Thoracic aorta (tissue), 2 donors: ENCODE data around the gene GRK3. TPM values are rescaled to one million over a fixed set of nuclear protein-coding genes. Genes with fewer than 3 reads are reported as not detected.

Experiments
- ATAC-seq: fragments of 150-250 bp; one replicate; pipeline ENCODE4 v1.8.0; 2017; ENCODE audit warnings: low read depth; ENCODE audit not compliant: insufficient number of reproducible peaks, low FRiP score
- DNase-seq: peaks from one replicate; pipeline ENCODE4 v3.0.0-alpha.2; 2020; ENCODE audit warnings: low spot score
- H3K27ac ChIP-seq, 2 donors: fragments of 200-600 bp; sonication (generic); 1 replicate in 1 of 2; 2 replicates in 1 of 2; pipeline ENCODE4 v1.5.1; 2016; ENCODE audit warnings: mild to moderate bottlenecking in 2 of 2, moderate library complexity in 2 of 2
- H3K27me3 ChIP-seq: fragments of 200-600 bp; sonication (generic); replicated peaks from 2 replicates; pipeline ENCODE4 v1.6.0; 2016; ENCODE audit warnings: mild to moderate bottlenecking; ENCODE audit not compliant: insufficient read depth
- H3K36me3 ChIP-seq: fragments of 200-600 bp; sonication (generic); one replicate; pipeline ENCODE4 v1.5.1; 2016
- H3K4me1 ChIP-seq, 2 donors: fragments of 200-600 bp; sonication (generic); 1 replicate in 1 of 2; 2 replicates in 1 of 2; pipeline versions ENCODE4 v1.5.1 to v1.6.0; 2016; ENCODE audit warnings: low read depth in 2 of 2, mild to moderate bottlenecking in 1 of 2; ENCODE audit not compliant: control insufficient read depth in 1 of 2
- H3K4me3 ChIP-seq: fragments of 200-600 bp; sonication (generic); 2 replicates; pipeline ENCODE4 v1.5.1; 2016; ENCODE audit warnings: mild to moderate bottlenecking
- H3K9me3 ChIP-seq: fragments of 200-600 bp; sonication (generic); 2 replicates; pipeline ENCODE4 v1.5.1; 2016
- CTCF ChIP-seq: fragments of 200-600 bp; sonication (generic); IDR thresholded peaks from one replicate; pipeline ENCODE4 v1.5.1; 2019; ENCODE audit warnings: antibody characterized with exemption
- total RNA-seq, 2 donors: library from RNA; depleted of rRNA; stranded (reverse); fragments of >200 nt; gene quantifications; one replicate each; pipeline versions ENCODE4 v1.1.0 to v1.2.3, GENCODE V29; 2016

The GRK3 gene
- total RNA-seq, 2 donors from 2014 or later: 4.4 to 4.6 TPM

GRCh38 chr22:25744694-25745093 is 180.2 kb downstream of the GRK3 start:
- H3K9me3 ChIP-seq: no peaks in the 10 kb centered on the region
- H3K27ac ChIP-seq: peak overlapping the region; percentile 34 to 92
- H3K36me3 ChIP-seq: no peaks in the 10 kb centered on the region
- H3K27me3 ChIP-seq: no peaks in the 10 kb centered on the region
- DNase-seq (no peak), ATAC-seq (no peak)
- peak overlapping the region; percentile 26 for H3K4me3 ChIP-seq
- peaks cover 9 to 54% of the 10 kb centered on the region in 2 donors for H3K4me1 ChIP-seq
- no peak for TF ChIP-seq CTCF

DNA sequence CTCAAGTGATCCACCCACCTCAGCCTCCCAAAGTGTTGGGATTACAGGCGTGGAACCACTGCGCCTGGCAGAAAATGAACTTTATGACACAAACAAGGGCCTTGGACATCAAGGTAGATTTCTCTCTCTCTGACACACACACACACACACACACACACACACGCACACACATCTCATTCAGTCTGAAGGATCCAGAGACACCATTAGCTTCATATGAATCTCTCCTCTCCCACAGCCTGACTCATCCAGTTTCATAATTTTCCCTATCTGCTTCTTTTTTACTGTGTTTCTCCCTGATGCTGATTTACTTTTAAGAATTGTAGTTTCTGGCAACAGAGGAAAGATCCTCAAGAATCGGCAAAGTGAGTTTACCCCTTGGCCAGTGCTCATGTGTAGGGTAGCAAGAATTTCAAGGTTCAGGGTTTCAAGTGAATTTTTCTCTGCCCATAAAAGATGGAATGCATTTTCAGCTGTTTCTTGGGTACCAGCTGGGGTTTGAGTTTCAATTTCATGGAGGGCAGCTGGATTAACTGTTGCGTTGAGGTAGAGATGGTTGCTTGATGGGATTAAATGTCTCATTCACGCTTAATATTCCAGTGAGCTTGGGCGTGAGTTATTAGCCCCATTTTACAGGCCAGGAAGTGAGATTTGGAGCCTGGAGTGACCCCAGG is 181.0 kb downstream of the GRK3 start:
- no peaks in the 10 kb centered on the region for H3K27me3 ChIP-seq
- H3K27ac ChIP-seq: peak overlapping the region; percentile 44 to 92
- H3K9me3 ChIP-seq: no peaks in the 10 kb centered on the region
- peak overlapping the region; percentile 26 for H3K4me3 ChIP-seq
- ATAC-seq: no peak
- no peak for TF ChIP-seq CTCF
- peaks cover 13 to 61% of the 10 kb centered on the region in 2 donors for H3K4me1 ChIP-seq
- DNase-seq: no peak
- no peaks in the 10 kb centered on the region for H3K36me3 ChIP-seq

DNA sequence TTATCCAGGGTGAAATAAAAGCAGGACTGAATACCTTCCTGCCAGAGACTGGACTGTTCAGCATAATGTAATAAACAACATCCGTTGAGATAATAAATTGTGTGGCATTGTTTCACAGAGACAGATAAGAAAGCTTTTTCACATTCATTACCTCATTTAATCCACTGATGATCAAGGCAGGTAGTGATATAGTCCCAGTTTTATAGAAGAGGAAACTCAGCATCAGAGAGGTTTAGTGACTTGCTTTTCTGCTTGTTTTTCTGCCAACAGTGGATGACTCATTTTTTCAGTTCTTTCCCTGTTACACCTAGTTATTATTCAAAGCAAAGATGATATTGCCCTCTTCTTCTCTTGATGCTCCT is 181.5 kb downstream of the GRK3 start:
- no peaks in the 10 kb centered on the region for H3K27me3 ChIP-seq
- H3K4me3 ChIP-seq: peak overlapping the region; percentile 24
- DNase-seq (no peak), ATAC-seq (no peak)
- no peaks in the 10 kb centered on the region for H3K9me3 ChIP-seq
- peaks cover 13 to 66% of the 10 kb centered on the region in 2 donors for H3K4me1 ChIP-seq
- H3K36me3 ChIP-seq: no peaks in the 10 kb centered on the region
- H3K27ac ChIP-seq: peak overlapping the region; percentile 90 to 92
- TF ChIP-seq CTCF: no peak

DNA sequence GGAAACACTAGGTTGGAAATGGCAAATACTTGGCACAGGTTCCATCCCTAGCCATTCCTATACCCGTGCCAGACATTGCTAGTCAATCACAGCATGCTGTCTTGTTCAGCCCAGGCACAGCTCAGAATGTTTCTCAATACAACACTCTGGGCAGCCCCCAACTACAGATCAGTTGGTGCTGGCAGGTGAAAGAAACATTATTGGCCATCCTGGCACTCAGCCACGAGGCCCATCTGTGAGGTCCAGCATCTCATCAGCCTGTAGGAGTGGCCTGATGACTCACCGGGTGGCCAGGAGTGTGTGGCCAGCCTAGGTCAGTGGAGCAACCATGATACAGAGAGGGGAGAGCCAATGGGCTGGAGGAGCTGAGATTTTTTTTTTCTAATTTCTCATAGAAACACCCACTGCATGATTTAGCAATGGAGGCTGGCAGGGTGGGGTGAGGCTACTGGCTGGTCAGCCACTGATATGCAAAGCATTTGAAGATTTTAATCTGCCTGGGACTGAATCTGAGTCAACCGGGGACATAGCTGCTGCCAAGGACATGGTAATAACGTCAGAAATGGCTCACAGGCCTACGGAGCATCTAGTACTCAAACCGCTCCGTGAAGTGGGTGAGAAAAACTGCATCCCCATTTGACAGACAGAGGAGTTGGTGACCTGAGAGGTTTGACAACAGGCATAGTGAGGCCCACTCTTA is 182.9 kb downstream of the GRK3 start:
- peak; percentile 92 for ATAC-seq
- DNase-seq: peak; percentile 85
- H3K36me3 ChIP-seq: no peaks in the 10 kb centered on the region
- peak overlapping the region; percentile 91 to 92 for H3K27ac ChIP-seq
- TF ChIP-seq CTCF: no peak
- no peaks in the 10 kb centered on the region for H3K9me3 ChIP-seq
- H3K4me3 ChIP-seq: peak overlapping the region; percentile 51
- H3K4me1 ChIP-seq: peaks cover 13 to 63% of the 10 kb centered on the region in 2 donors
- H3K27me3 ChIP-seq: no peaks in the 10 kb centered on the region

DNA sequence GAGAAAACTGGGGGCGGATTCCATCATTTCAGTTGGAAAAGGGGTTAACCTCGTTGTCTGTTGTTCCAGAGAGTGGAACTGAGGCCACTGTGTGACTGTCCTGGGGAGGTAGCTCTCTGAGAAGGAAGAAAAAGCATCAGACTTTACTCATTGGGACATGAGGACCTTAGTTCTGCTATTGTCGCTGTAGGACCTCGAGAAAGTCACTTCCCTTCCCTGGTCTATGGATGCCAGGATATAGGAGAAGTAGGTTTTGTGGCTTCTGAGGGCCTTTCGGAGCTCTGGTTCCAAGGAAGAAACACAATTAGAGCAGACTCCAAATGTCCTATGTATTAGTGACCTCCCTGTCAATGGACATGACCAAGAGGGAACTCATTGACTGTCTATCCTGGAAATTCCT is 183.7 kb downstream of the GRK3 start:
- no peaks in the 10 kb centered on the region for H3K9me3 ChIP-seq
- DNase-seq (no peak), ATAC-seq (no peak)
- H3K27me3 ChIP-seq: no peaks in the 10 kb centered on the region
- H3K4me1 ChIP-seq: peaks cover 13 to 63% of the 10 kb centered on the region in 2 donors
- no peak for TF ChIP-seq CTCF
- peak overlapping the region; percentile 51 for H3K4me3 ChIP-seq
- H3K27ac ChIP-seq: peak overlapping the region; percentile 91 to 92
- no peaks in the 10 kb centered on the region for H3K36me3 ChIP-seq
